ENCODE results near the gene PTPRE.

DNA sequence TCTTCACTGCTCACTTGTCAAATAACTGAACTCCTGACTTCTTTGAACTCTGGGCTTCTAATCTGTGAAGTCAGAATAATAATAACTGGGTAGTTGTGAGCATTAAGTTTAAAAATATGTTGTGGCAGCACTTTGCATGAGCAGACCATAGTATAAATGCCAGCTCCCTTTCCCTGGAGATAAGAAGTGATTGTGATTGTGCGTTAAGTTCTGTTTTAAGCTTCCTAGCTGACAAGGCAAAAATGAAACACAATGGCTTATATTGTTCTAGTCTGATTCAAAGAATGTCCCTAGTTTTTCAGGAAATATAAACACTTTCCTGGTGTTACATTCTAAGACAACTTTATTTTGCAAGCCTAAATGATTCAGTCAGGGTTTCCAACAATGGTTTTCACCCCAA, 61.8 kb downstream of the PTPRE start:
- no peak for TF ChIP-seq CTCF (IDR thresholded peaks at IDR 0.05)
- no peak for TF ChIP-seq POLR2A (IDR thresholded peaks at IDR 0.05)

Data from breast epithelium (tissue), 3 donors.